ENCODE measurements around the gene BSX.

Gene BSX

DNA sequence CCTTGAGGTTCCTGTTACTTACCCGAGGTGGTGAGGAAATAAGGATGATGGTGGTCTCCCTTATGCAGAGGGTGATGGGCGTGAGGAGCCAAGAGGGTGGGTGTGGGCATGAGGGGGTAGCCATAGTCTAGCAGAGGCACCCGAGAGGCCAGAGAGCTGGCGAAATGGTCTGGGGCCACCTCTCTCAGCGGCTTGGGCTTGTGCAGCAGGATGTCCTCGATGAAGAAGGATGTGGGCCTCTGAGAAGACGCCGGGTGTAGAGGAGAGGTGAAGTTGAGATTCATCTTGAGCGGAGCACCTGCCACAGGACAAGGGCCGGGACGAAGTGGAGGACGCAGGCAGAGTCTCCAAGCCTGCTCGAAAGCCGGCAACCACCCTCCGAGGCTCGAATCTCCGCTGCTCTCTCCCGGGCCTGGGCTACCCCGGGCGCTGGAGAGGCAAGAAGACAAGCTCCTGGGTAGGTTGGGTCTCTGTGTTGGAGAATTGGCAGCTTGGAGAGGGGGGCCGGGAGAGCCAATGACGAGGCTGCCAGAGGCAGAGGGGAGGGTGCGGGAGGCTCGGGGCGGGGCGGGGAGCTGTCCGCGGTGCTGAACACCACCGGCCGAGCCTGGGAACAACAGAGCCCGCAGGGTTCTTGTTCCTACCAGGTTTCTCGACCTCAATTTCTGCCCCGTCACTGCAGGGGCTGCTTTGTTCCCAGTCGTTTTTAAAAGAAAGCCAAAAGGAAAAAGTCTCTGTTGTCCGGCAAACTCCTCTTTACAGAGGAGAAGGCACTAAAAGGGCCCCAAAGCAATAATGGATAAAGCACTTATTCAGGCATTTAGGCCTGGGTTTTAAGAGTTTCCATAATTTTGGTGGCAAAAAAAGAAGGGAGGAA, at the start of gene BSX:
Gene BSX, minus strand, starts transcription at position 447 of the 877 bp plus-strand sequence. Its CDS starts 163 bp downstream, at position 284.
- Mint-ChIP-seq H3K4me1 (peaks cover 53% of the 10 kb centered on the region), H3K27me3 (peaks cover 100% of the 10 kb centered on the region), H3K27ac (no peak within 1 kb of the TSS), H3K4me3 (peak within 1 kb of the TSS in 1 of 2 donors; percentile 44), H3K9me3 (no peaks in the 10 kb centered on the region)
- DNase-seq = peak; percentile 44 to 56
- ATAC-seq = peak; percentile 61

DNA sequence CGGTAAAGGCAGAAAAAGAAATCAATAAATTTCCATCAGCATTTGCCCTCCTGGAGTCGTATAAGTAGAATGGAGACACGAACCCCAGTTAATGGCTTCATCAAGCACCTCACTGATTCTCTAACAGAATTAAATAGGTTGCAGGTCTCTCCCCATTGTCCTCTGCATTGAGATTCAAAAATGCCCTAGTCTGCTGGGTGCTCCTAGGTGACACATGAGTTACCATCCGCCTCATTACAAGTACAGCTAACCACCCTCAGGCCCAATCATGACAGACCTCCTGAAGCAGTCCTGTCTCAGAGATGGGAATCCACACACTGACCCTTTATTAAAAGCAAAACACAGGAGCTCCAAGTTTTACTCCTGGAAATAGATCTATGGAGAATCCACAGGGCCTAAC, 48.9 kb upstream of the BSX start:
- no peak overlapping the region for H3K4me3 Mint-ChIP-seq
- no peaks in the 10 kb centered on the region for H3K27me3 Mint-ChIP-seq
- ATAC-seq = no peak
- no peak overlapping the region for H3K27ac Mint-ChIP-seq
- DNase-seq = no peak
- H3K4me1 Mint-ChIP-seq = no peaks in the 10 kb centered on the region
- no peaks in the 10 kb centered on the region for H3K9me3 Mint-ChIP-seq

DNA sequence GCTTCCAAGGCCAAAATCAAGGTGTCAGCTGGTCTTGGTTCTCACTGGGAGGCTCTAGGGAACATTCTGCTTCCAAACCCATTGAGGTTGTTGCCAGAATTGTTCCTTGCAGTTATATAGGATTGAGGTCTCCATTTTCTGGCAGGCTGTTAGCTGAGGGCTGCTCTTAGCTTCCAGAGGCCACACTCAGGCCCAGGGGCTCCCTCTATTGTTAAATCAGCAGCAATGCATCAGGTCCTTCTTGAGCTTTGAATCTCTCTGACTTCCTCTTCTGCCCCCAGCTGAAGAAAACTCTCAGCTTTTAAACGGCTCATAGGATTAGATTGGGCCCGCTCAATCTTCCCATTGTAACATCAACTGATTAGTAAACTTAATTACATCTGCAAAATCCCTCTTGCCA, 39.3 kb upstream of the BSX start:
- Mint-ChIP-seq H3K27ac (no peak overlapping the region), H3K9me3 (no peaks in the 10 kb centered on the region), H3K4me3 (no peak overlapping the region), H3K4me1 (peaks cover 14% of the 10 kb centered on the region), H3K27me3 (peaks cover 29% of the 10 kb centered on the region)
- ATAC-seq = peak; percentile 85
- peak; percentile 35 to 39 for DNase-seq

DNA sequence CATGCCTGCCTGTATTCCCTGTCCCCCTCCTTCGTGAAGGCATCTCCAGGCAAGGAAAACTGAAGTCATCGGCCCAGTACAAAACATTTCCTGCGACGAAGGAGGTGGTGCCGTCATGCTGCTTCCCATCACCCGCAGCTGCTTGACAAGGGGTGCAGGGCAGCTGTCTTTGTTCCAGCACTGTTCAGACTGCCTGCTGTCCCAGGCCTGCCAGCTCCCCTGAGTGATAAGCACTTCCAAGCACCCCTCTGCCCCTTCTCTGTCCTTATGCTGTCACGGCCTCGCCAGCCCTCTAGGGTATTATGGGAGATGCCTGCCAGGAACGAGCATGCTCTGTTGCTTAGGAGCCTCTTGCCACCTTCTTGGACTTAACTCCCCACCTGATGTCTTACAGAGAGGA, 37.1 kb upstream of the BSX start:
- no peak for DNase-seq
- peaks cover 26% of the 10 kb centered on the region for H3K27me3 Mint-ChIP-seq
- peaks cover 14% of the 10 kb centered on the region for H3K4me1 Mint-ChIP-seq
- H3K9me3 Mint-ChIP-seq = no peaks in the 10 kb centered on the region
- ATAC-seq = no peak
- H3K27ac Mint-ChIP-seq = no peak overlapping the region
- no peak overlapping the region for H3K4me3 Mint-ChIP-seq

DNA sequence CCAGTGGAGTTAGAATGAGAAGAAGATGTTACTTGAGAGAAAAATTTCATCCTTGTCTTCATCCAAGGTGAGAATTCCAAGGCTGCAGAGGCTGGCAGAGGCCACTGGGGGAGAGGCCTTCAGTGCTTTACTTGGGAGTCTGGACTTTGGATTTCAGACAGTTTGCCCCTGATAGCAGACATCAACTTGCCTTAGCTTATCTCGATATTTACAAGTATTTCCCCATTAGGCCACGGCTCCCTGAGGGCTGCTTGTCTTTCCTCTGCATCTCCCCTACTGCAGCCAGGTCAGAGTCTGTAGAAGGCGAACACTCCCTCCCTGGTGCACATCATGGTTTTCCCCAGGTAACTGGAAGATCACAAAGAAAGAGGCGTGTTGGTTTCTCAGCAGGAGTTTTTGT, 29.9 kb upstream of the BSX start:
- ATAC-seq (no peak), DNase-seq (no peak)
- H3K4me3 Mint-ChIP-seq = no peak overlapping the region
- H3K27me3 Mint-ChIP-seq = peaks cover 7% of the 10 kb centered on the region
- no peak overlapping the region for H3K27ac Mint-ChIP-seq
- H3K4me1 Mint-ChIP-seq = peaks cover 4% of the 10 kb centered on the region
- H3K9me3 Mint-ChIP-seq = no peaks in the 10 kb centered on the region

DNA sequence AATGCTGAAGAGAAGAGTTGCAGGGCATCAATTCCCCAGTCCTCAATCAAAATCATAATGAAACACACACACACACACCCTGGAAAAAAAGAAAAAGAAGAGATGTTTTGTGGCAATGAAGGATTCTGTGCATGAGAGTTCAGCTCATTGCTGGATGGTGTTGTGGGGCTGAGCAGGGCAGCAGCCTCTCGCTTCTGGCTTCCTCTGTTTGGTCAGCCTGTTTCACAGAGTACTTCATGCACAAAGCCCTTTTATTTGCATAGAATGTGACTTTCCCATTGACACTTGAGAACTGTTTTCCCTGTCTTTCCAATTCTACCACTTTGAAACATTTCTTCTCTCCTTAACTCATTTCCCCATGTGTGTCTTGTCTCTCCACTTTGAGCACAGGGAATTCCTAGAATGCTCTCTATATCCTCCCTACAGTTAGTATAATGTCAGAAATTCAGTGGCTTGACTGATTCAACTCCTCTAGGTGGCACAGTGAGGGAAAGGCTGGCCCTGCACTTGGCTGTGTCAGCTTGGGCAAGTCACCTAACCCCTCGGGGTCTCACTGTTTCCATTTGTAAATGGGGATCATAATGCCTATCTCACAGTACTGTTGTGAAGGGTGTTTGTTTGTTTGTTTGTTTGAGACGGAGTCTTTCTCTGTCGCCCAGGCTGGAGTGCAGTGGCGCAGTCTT, 25.4 kb upstream of the BSX start:
- H3K27ac Mint-ChIP-seq = no peak overlapping the region
- no peak for DNase-seq
- H3K9me3 Mint-ChIP-seq = no peaks in the 10 kb centered on the region
- no peak for ATAC-seq
- no peak overlapping the region for H3K4me3 Mint-ChIP-seq
- H3K4me1 Mint-ChIP-seq = no peaks in the 10 kb centered on the region
- H3K27me3 Mint-ChIP-seq = peaks cover 7% of the 10 kb centered on the region

DNA sequence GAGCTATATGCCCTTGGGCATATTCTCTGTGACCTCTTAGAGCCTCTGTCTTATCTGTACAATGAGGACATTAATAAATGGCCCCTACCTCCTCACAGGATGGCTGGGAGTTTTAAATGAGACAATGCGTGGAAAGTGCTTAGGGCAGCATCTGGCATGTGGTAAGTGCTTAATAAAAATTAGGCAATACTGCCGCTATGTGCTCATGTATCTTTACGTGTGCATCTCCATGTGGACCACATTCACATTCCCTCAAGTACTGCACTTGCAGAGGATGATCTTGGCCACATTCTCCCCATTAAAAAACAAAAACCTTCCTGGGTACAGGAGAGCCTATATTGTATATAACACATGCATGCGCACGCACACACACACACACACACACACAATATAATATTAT, 19.1 kb upstream of the BSX start:
- DNase-seq = no peak
- H3K4me1 Mint-ChIP-seq = no peaks in the 10 kb centered on the region
- H3K9me3 Mint-ChIP-seq = no peaks in the 10 kb centered on the region
- H3K27me3 Mint-ChIP-seq = peaks cover 32% of the 10 kb centered on the region
- H3K4me3 Mint-ChIP-seq = no peak overlapping the region
- ATAC-seq = no peak
- no peak overlapping the region for H3K27ac Mint-ChIP-seq

DNA sequence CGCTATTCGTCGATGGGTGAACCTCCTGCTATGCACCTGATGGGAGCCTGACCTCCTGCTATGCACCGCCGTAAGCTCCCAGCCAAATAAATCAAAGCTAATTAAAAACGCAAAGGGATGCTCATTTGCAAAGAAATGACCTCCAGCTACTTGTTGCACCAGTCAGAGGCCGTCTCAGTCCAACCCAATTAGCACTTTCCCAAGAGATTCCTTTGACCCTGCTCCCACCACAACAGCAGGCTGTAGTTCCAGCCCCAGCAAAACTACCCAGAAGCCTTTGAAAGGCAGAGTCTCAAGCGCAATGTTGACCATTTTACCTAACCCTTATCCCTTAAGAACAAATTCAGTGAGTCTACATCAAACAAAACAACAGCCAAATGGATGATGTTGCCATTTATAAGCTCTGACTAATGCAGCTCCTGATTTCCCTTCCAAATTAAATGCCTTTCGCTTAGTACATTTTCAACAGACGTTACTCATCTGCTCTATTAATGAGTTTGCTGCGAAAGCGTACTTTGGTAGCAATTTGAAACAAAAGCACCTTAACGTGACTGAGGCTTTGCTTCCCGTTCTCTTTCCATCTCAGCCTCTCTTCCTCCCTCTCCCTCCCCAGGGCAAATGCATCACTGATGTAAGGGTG, 17.2 kb upstream of the BSX start:
- Mint-ChIP-seq H3K9me3 (no peaks in the 10 kb centered on the region), H3K27me3 (peaks cover 50% of the 10 kb centered on the region), H3K27ac (peak overlapping the region in 1 of 2 donors; percentile 51), H3K4me3 (no peak overlapping the region), H3K4me1 (no peaks in the 10 kb centered on the region)
- DNase-seq (no peak), ATAC-seq (no peak)

DNA sequence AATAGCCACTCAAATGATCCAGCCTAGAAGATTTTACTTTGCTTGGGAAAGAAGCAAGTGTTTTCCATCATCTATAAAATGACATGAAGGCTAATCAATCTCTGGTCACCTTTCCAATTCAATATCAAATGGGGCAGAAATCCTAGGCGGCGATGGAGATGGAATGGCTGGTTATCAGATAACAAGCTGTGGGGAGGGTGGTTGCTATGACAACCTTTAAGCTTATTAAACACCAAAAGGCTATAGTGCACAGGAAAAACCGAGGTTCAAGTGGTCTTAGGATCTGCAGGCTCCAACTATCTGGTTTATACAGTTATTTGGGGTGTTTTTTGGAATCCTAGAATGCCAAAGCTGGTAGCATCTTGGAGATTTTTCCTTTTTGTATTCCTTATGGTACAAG, 13.9 kb upstream of the BSX start:
- Mint-ChIP-seq H3K27me3 (peaks cover 62% of the 10 kb centered on the region), H3K4me1 (no peaks in the 10 kb centered on the region), H3K27ac (no peak overlapping the region), H3K4me3 (no peak overlapping the region), H3K9me3 (no peaks in the 10 kb centered on the region)
- ATAC-seq = no peak
- DNase-seq = no peak

DNA sequence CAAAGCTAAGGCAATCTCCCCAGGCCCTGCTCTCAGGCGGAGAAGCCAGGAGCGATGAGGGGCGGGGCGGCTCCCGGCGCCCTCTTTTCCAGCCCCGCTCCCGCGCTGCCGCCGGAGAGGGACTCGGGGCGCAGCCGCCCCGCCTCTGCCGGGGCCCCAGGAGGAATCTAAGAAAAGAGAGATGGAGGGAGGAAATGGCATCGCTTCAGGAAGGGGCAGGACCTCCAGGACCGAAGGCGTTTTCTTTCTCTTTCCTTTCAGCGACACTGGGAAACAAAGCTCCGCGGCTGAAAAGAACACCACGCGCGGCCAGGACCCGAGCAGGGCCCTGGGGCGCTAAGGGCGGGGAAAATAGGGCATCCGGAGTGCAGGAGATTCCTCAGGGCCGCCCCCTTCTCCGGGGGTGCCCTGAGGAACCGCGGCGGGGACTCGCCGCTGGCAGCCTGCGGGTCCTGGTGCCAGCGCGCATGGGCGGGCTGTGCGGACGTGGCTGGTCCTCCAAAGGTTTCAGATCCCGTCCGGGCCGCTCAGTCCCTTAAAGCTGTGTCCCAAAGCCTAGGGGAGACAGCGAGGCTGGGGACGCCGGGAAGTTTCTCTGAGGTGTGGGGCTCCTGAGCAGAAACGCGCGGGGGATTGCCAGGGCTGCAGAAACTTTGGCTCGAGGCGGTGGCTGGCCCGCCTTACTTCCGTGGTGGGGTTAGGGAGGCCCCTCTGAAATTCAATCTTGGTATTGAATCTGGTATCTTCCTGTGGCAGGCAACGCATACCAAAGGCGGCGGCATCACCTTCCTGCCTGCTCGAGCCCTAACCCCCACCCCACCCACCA, 2.8 kb upstream of the BSX start:
- ATAC-seq (peak; percentile 67), DNase-seq (peak; percentile 12 to 25)
- Mint-ChIP-seq H3K4me3 (peak overlapping the region; percentile 93 to 94), H3K4me1 (peaks cover 30% of the 10 kb centered on the region), H3K9me3 (no peaks in the 10 kb centered on the region), H3K27me3 (peaks cover 82% of the 10 kb centered on the region), H3K27ac (peak overlapping the region in 1 of 2 donors; percentile 87)

DNA sequence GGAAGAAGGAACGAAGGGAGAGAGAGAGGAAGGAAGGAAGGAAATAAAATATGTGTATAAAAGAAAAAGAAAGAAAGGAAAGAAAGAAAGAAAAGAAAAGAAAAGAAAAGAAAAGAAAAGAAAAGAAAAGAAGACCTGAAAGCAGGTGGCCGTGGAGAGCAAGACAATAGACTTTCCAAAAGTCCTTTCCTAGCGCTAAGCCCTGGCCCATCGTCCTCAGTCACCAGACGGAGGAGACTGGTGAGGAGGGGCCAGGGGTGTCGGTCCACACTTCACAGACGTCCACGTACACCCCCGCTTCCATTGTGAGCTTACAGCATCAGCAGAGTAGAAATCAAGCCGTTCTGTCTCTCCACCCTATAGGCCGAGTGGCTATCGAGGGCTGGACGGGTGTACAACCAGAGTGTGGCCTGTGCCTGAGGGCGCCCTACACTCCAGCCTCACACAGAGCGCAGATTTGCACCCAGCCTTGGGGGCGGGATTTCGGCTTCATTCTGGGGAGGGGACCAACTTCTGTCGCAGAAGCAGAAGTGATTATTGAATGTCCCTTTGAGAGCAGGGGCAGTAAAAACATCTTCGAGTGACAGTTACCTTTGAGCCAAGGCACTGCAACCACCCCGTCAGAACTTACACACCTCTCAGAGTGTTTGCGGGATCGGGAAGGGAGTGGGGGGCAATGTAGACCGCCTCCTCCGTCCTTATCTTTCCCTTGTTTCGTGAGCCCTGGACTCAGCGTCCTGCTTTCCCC, 2.0 kb upstream of the BSX start:
- ATAC-seq (no peak), DNase-seq (no peak)
- H3K4me1 Mint-ChIP-seq = peaks cover 36% of the 10 kb centered on the region
- H3K27me3 Mint-ChIP-seq = peaks cover 90% of the 10 kb centered on the region
- H3K9me3 Mint-ChIP-seq = no peaks in the 10 kb centered on the region
- H3K4me3 Mint-ChIP-seq = peak overlapping the region; percentile 93 to 94
- no peak overlapping the region for H3K27ac Mint-ChIP-seq

DNA sequence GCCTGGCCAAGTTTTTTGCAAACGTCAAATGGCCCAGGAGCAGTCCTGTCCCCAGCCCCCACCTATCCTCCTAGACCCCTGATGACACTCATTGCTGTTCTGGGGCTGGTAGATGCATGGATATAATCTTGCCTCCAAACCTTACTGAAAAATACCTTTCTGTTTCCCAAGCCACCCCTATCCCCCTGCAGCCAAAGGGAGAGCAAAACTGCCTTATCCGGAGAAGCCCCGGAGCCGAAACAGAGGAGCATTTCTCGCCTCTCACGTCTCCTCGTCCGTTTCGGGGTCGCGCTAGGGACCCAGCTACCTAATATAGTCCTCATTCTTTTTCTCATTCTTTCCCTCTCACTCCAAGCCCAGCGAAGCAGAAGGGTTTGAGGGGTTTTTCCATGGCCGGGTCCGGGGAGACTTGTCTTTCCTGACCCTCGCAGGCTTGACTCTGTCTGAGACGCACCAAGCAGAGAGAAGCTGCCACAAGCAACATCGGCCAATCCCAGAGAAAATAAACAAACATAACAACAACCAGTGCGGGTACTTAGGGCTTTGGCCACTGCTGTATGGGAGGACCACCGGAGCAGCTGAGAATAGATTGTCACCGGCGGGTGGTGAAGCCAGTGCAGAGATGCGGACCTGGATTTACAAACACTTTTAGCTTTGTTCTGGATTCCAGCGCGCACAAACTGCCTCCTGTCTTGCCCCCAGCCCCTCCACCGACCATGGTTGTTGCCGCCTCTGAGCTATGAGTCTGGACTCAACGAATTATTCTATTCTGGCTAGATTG, 1.6 kb downstream of the BSX start:
- DNase-seq = no peak
- no peak for ATAC-seq
- H3K27ac Mint-ChIP-seq = no peak overlapping the region
- peaks cover 100% of the 10 kb centered on the region for H3K27me3 Mint-ChIP-seq
- no peaks in the 10 kb centered on the region for H3K9me3 Mint-ChIP-seq
- peak overlapping the region; percentile 5 to 8 for H3K4me3 Mint-ChIP-seq
- peaks cover 61% of the 10 kb centered on the region for H3K4me1 Mint-ChIP-seq

DNA sequence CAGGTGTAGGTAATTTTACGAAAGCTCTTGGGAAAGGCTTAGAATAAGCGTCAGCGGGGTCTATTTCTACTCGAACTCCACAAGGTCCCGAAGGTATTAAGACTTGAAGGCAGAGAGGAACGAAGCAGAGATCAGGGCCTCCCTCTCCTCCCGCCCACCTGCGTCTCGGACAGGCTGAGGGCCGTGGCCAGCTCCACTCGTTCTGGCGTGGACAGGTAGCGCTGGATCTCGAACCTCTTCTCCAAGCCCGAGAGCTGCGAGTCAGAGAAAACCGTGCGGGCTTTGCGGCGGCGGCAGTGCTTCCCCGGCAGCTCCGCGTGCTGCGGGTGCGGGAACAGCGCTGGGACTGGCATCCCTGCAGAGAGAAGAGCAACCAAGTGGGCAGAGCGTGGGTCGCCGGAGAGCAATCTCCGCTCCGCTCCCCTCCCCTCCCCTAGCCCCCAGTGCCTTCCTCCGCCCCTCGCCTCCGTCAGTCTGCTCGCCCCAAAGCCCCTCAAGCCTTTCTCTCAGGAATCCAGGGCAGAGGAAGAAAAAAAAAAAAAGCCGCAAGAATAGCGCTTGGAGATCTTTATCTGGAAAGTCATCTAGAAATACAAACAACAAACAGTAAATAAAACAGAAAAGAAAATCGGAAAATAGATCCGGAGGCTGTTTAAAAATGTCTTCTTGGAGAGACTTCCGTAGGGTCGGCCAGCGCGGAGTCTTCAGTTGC, 2.4 kb downstream of the BSX start:
- Mint-ChIP-seq H3K27ac (peak overlapping the region in 1 of 2 donors; percentile 77), H3K27me3 (peaks cover 100% of the 10 kb centered on the region), H3K4me3 (no peak overlapping the region), H3K4me1 (peaks cover 61% of the 10 kb centered on the region), H3K9me3 (no peaks in the 10 kb centered on the region)
- DNase-seq (no peak), ATAC-seq (no peak)

DNA sequence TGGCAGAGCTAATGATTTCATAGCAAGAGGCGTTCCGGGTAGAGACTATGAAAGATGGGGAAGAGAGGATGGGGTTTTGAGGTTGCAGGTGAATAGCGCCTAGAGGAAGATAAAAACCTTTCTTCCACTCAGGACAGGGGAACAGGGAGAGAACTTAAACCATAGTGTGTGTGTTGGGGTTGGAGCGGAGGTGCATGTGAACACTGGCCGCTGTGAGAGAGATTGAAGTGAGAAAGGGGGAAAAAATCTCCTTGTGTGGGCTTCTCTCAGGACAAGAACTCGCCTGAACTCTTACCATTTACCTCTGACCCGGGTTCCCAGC, 3.4 kb downstream of the BSX start:
- Mint-ChIP-seq H3K9me3 (no peaks in the 10 kb centered on the region), H3K27ac (no peak overlapping the region), H3K4me3 (peak overlapping the region in 1 of 2 donors; percentile 33), H3K4me1 (peaks cover 55% of the 10 kb centered on the region), H3K27me3 (peaks cover 100% of the 10 kb centered on the region)
- no peak for ATAC-seq
- no peak for DNase-seq

Data from stimulated activated naive CD8-positive, alpha-beta T cell treated with anti-CD3 and anti-CD28 coated beads, Interleukin-15, amount 100 ng/mL, for 72 hours (primary cell).